ENCODE measurements around the gene PLET1.

PLET1 gene

DNA sequence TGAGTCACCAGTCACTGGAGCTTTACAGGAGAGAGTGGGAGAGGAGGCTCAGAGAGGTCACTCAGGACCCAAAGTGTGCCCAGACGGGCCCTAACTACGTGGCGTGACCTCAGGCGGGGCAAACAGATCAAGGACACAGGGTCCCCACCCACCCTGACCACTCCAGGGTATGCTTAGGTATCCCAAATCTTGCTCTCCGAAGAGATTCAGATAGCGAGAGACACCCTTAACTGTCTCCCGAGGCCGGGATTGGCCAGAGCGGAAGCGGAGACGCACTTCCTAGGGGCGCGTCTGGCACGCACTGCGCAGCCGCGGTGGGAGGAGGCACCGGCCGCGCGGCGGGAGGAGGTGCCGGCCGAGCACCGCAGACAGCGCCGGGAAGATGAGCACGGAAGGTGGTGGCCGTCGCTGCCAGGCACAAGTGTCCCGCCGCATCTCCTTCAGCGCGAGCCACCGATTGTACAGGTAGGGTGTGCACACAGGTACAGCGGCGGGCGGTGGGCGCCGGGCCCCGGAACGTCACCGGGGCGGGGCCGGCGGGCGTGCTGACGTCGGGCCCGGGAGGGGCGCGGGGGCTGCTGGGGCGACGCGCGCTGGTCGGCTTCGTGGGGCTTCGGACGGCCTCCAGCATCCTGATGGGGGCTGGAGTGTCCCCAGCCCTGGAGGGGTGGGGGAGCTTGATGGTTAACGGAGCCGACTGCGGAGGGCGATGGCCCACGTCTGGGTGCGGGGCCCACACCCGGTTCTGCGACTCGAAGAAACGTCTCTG lies 34.4 kb downstream of the PLET1 start, which contains the start of gene PTS:
TSS of gene PTS (plus strand) at position 367 of the 769 bp plus-strand sequence. CDS start at position 383, 16 bp downstream.
- Histone ChIP-seq H3K4me3 (ENCODE audit: low read length in 2 of 2) (peak within 1 kb of the TSS; percentile 94 to 98), H3K9me3 (ENCODE audit: control insufficient read depth in 2 of 2, low read length in 2 of 2) (no peaks in the 10 kb centered on the region), H3K36me3 (ENCODE audit: control insufficient read depth in 2 of 2, insufficient read depth in 2 of 2, low read length in 2 of 2) (peaks cover 11 to 12% of the 10 kb centered on the region in 2 donors), H3K4me1 (ENCODE audit: control insufficient read depth, insufficient read depth, low read length) (peaks cover 18% of the 10 kb centered on the region), H3K9ac (ENCODE audit: low read length in 2 of 2) (peak within 1 kb of the TSS; percentile 97 to 100), H3K27me3 (ENCODE audit: control insufficient read depth in 1 of 2, insufficient read depth in 2 of 2, low read length in 2 of 2) (no peaks in the 10 kb centered on the region), H3K27ac (ENCODE audit: low read length) (peak within 1 kb of the TSS; percentile 99)

DNA sequence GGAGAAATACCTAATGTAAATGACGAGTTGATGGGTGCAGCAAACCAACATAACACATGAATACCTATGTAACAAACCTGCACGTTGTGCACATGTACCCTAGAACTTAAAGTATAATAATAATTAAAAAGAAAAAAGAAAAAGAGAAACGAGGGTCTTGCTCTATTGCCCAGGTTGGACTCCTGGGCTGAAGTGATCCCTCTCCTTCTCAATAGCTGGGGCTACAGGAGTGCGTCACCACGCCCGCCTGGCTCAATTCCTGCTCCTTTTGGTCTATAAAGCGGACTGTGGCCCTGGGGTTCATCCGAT lies 35.0 kb downstream of the PLET1 start:
- Histone ChIP-seq H3K9ac (ENCODE audit: low read length in 2 of 2) (peak overlapping the region; percentile 97 to 100), H3K27ac (ENCODE audit: low read length) (peak overlapping the region; percentile 99), H3K4me3 (ENCODE audit: low read length in 2 of 2) (peak overlapping the region; percentile 94 to 98), H3K4me1 (ENCODE audit: control insufficient read depth, insufficient read depth, low read length) (peaks cover 23% of the 10 kb centered on the region), H3K27me3 (ENCODE audit: control insufficient read depth in 1 of 2, insufficient read depth in 2 of 2, low read length in 2 of 2) (no peaks in the 10 kb centered on the region), H3K36me3 (ENCODE audit: control insufficient read depth in 2 of 2, insufficient read depth in 2 of 2, low read length in 2 of 2) (peaks cover 10% of the 10 kb centered on the region in 2 donors), H3K9me3 (ENCODE audit: control insufficient read depth in 2 of 2, low read length in 2 of 2) (no peaks in the 10 kb centered on the region)

DNA sequence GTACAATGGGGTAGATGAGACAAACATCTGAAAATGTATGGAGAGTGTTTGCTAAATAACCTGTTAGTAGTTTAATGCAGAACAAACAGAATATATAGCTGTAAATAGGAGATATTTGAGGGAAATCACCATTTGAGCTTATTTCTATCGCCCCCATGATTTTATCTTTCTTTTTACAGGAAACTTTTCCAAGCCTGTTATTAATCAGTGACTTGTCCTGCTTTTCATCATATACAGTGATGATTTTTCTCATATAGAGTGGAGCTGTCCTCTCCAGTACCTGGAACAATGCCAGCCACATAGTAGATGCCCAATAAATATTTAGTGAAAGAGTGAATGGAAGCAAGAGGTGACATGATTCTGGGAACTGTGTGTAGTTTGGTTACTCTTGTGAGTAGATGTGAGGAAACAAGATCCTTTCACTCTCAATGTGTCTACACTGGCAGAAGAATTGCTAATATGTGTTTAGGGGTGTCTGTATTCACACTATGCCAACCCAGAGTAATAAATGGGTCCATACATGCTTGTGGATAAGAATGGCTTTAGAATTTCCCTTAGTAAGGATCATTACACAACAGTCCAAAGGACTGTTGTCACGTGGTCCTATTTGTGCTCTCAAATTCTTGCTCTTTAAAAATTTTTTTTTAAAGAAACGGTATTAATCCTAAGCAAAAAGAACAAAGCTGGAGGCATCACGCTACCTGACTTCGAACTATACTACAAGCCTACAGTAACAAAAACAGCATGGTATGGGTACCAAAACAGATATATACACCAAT lies 36.7 kb downstream of the PLET1 start:
- no peaks in the 10 kb centered on the region for H3K27me3 ChIP-seq (ENCODE audit: control insufficient read depth in 1 of 2, insufficient read depth in 2 of 2, low read length in 2 of 2)
- no peaks in the 10 kb centered on the region for H3K36me3 ChIP-seq (ENCODE audit: control insufficient read depth in 2 of 2, insufficient read depth in 2 of 2, low read length in 2 of 2)
- no peak overlapping the region for H3K9ac ChIP-seq (ENCODE audit: low read length in 2 of 2)
- H3K27ac ChIP-seq (ENCODE audit: low read length): no peak overlapping the region
- no peak overlapping the region for H3K4me3 ChIP-seq (ENCODE audit: low read length in 2 of 2)
- H3K4me1 ChIP-seq (ENCODE audit: control insufficient read depth, insufficient read depth, low read length): peaks cover 24% of the 10 kb centered on the region
- no peaks in the 10 kb centered on the region for H3K9me3 ChIP-seq (ENCODE audit: control insufficient read depth in 2 of 2, low read length in 2 of 2)

DNA sequence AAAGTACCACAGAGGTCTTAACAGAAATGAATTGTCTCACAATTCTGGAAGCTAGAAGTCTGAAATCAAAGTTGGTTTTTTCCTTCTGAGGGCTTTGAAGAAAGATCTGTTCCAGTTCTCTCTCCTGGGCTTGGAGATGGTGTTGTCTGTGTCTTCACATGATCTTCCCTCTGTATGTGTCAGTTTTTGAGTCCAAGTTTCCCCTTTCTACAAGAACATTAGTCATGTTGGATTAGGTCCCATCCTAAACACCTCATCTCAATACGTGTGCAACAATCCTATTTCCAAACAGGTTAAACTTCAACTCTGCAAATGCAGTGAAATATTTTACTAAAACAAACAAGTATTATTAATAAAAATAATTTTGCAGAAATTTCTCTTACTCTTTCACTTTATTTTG lies 37.5 kb downstream of the PLET1 start:
- H3K36me3 ChIP-seq (ENCODE audit: control insufficient read depth in 2 of 2, insufficient read depth in 2 of 2, low read length in 2 of 2): peaks cover 0 to 3% of the 10 kb centered on the region in 2 donors
- no peaks in the 10 kb centered on the region for H3K27me3 ChIP-seq (ENCODE audit: control insufficient read depth in 1 of 2, insufficient read depth in 2 of 2, low read length in 2 of 2)
- H3K9ac ChIP-seq (ENCODE audit: low read length in 2 of 2): no peak overlapping the region
- H3K4me1 ChIP-seq (ENCODE audit: control insufficient read depth, insufficient read depth, low read length): peaks cover 24% of the 10 kb centered on the region
- H3K4me3 ChIP-seq (ENCODE audit: low read length in 2 of 2): no peak overlapping the region
- H3K27ac ChIP-seq (ENCODE audit: low read length): no peak overlapping the region
- no peaks in the 10 kb centered on the region for H3K9me3 ChIP-seq (ENCODE audit: control insufficient read depth in 2 of 2, low read length in 2 of 2)

DNA sequence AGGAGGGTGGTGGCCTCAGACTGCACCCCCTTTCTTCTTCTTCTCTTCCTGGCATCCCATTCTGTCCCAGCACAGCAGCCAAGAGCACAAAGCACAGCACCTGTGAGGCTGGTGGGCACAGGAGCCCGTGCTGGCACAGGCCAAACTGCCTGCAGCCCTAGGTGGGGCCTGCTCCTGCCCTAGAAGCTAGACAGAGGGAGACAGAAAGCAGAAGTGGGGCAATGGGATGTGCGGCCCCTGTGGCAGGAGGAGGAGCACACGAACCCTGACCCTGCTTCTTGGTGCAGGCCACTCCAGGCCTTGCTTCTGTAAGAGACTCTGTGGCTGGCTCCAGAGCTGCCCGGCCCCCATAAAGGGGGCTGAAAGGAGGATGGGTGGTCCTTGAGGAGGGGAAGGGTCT lies 38.4 kb downstream of the PLET1 start:
- Histone ChIP-seq H3K27ac (ENCODE audit: low read length) (peak overlapping the region; percentile 2), H3K4me1 (ENCODE audit: control insufficient read depth, insufficient read depth, low read length) (peaks cover 19% of the 10 kb centered on the region), H3K9ac (ENCODE audit: low read length in 2 of 2) (no peak overlapping the region), H3K9me3 (ENCODE audit: control insufficient read depth in 2 of 2, low read length in 2 of 2) (no peaks in the 10 kb centered on the region), H3K4me3 (ENCODE audit: low read length in 2 of 2) (no peak overlapping the region), H3K36me3 (ENCODE audit: control insufficient read depth in 2 of 2, insufficient read depth in 2 of 2, low read length in 2 of 2) (peaks cover 0 to 3% of the 10 kb centered on the region in 2 donors), H3K27me3 (ENCODE audit: control insufficient read depth in 1 of 2, insufficient read depth in 2 of 2, low read length in 2 of 2) (no peaks in the 10 kb centered on the region)

DNA sequence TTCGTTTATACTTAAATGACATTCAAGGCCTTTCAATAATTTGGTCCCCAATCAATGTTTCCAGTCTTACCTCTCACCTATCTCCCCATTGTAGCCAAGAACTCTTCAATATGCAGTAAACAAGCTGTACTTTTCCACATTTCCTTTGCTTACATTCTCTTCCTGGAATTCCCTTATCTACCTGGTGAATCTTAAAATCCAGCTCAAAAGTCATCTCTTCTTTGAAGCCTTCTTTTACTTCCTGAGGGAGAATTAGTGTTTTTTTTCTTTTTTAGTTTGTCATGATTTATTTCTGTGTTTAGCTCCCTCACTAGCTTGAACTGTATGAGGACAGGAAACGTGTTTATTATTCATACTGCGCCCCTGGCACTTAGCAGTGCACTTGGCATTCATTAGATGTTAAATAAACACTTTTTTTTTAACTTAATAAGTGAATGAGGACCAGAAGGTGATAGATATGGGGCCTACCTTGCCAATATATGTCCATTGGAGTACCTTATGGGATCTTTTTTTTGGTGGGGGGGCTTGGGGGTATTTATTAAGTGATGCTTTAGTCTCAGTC lies 39.3 kb downstream of the PLET1 start:
- Histone ChIP-seq H3K9ac (ENCODE audit: low read length in 2 of 2) (peak overlapping the region in 1 of 2 donors; percentile 13), H3K27ac (ENCODE audit: low read length) (peak overlapping the region; percentile 24), H3K36me3 (ENCODE audit: control insufficient read depth in 2 of 2, insufficient read depth in 2 of 2, low read length in 2 of 2) (peaks cover 0 to 3% of the 10 kb centered on the region in 2 donors), H3K27me3 (ENCODE audit: control insufficient read depth in 1 of 2, insufficient read depth in 2 of 2, low read length in 2 of 2) (no peaks in the 10 kb centered on the region), H3K9me3 (ENCODE audit: control insufficient read depth in 2 of 2, low read length in 2 of 2) (no peaks in the 10 kb centered on the region), H3K4me1 (ENCODE audit: control insufficient read depth, insufficient read depth, low read length) (peaks cover 13% of the 10 kb centered on the region), H3K4me3 (ENCODE audit: low read length in 2 of 2) (no peak overlapping the region)

DNA sequence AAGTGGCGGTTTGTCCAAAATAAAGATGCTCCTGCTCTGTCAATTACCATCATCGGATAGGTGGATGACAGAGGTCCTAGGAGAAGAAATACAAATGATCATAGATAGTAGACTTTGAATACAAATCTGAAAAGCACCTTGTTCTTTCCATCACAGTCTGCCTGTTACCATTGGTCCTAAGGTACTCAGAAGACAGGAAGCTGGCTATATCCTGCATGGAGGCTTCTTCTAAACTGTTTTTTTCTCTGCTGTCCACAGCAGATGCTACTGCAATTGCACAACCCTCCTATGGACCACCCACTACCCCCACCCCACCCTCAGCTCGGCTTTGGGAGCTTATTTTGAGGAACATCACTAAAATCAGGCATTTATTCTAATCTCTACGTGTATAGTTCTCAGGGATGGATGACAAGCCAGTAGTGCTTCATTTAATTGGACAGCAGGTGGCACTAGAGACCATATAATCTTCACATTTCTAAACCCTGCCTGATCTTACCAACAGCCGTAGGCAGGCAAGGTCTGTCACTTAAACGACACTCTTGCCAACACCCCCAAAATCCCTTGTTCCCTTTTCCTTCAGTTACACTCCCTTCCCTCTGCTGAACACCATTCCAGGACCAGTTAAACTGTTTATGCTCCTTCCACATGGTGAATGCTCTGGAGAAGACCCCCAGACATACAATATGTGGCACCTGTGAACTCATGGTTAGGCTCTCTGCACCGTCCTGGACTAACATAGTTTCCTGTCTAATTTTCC lies 41.0 kb downstream of the PLET1 start:
- Histone ChIP-seq H3K27ac (ENCODE audit: low read length) (no peak overlapping the region), H3K36me3 (ENCODE audit: control insufficient read depth in 2 of 2, insufficient read depth in 2 of 2, low read length in 2 of 2) (peaks cover 0 to 5% of the 10 kb centered on the region in 2 donors), H3K4me1 (ENCODE audit: control insufficient read depth, insufficient read depth, low read length) (peaks cover 10% of the 10 kb centered on the region), H3K9me3 (ENCODE audit: control insufficient read depth in 2 of 2, low read length in 2 of 2) (no peaks in the 10 kb centered on the region), H3K27me3 (ENCODE audit: control insufficient read depth in 1 of 2, insufficient read depth in 2 of 2, low read length in 2 of 2) (no peaks in the 10 kb centered on the region), H3K4me3 (ENCODE audit: low read length in 2 of 2) (no peak overlapping the region), H3K9ac (ENCODE audit: low read length in 2 of 2) (no peak overlapping the region)

DNA sequence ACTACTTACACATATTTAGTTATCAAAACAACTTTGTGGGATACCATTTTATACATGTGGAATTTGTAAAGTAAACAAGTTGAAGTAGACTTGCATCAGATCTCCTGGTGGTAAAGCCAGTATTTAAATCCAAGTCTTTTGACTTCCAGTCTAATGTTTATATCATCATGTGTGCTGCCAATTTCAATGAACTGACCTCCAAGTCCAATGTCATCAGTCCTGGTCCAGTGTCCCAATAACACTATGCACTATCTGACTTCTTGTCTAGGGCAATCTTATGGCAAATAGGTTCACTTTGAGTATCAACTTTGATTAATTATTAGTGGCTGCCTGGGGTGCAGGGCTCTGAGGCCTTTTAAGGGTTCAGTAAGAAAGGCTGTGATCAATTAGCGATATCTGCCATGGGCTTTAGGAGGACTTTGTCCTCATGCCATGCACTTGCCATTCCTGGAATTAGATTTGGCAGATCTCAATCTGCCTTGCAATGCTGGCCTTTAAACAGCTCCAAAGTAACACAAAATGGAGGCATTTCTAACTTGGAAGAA lies 44.0 kb downstream of the PLET1 start:
- H3K36me3 ChIP-seq (ENCODE audit: control insufficient read depth in 2 of 2, insufficient read depth in 2 of 2, low read length in 2 of 2): peaks cover 0 to 5% of the 10 kb centered on the region in 2 donors
- peaks cover 7% of the 10 kb centered on the region for H3K4me1 ChIP-seq (ENCODE audit: control insufficient read depth, insufficient read depth, low read length)
- H3K9ac ChIP-seq (ENCODE audit: low read length in 2 of 2): no peak overlapping the region
- no peak overlapping the region for H3K27ac ChIP-seq (ENCODE audit: low read length)
- H3K9me3 ChIP-seq (ENCODE audit: control insufficient read depth in 2 of 2, low read length in 2 of 2): no peaks in the 10 kb centered on the region
- H3K27me3 ChIP-seq (ENCODE audit: control insufficient read depth in 1 of 2, insufficient read depth in 2 of 2, low read length in 2 of 2): no peaks in the 10 kb centered on the region
- H3K4me3 ChIP-seq (ENCODE audit: low read length in 2 of 2): no peak overlapping the region

DNA sequence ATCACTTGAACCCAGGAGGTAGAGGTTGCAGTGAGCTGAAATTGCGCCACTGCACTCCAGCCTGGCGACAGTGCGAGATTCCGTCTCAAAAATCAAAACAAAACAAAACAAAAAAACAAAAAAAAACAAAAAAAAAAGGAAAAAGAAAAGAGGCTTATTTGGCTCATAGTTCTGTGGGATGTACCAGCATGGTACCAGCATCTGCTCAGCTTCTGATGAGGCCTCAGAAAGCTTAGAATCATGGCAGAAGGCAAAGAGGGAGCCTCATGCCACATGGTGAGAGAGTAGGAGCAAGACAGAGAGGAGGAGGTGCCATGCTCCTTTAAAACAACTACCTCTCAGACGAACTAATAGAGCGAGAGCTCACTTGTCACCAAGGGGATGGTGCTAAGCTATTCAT lies 45.0 kb downstream of the PLET1 start:
- Histone ChIP-seq H3K27ac (ENCODE audit: low read length) (no peak overlapping the region), H3K4me3 (ENCODE audit: low read length in 2 of 2) (no peak overlapping the region), H3K9me3 (ENCODE audit: control insufficient read depth in 2 of 2, low read length in 2 of 2) (no peaks in the 10 kb centered on the region), H3K9ac (ENCODE audit: low read length in 2 of 2) (no peak overlapping the region), H3K27me3 (ENCODE audit: control insufficient read depth in 1 of 2, insufficient read depth in 2 of 2, low read length in 2 of 2) (no peaks in the 10 kb centered on the region), H3K36me3 (ENCODE audit: control insufficient read depth in 2 of 2, insufficient read depth in 2 of 2, low read length in 2 of 2) (peaks cover 0 to 5% of the 10 kb centered on the region in 2 donors), H3K4me1 (ENCODE audit: control insufficient read depth, insufficient read depth, low read length) (peaks cover under 1% of the 10 kb centered on the region)

DNA sequence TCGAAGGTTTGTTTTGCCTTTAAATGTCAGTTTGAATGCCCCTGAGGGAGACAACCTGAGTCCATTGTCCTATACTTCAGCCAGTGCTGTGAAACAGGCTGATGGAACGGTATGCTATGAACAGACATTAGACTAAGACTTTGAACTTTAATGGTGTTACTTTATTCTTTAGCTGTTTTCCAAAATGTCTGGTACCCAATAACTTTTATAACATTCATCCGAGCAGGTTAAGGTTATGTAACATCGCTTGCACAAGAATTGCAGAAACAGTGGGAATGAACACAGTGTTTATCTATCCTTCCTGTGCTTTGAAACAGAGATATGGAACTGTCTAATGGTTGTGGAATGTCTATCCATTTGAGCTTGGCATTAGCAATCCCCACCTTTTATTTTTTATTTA lies 46.9 kb downstream of the PLET1 start:
- Histone ChIP-seq H3K27ac (ENCODE audit: low read length) (no peak overlapping the region), H3K27me3 (ENCODE audit: control insufficient read depth in 1 of 2, insufficient read depth in 2 of 2, low read length in 2 of 2) (no peaks in the 10 kb centered on the region), H3K9me3 (ENCODE audit: control insufficient read depth in 2 of 2, low read length in 2 of 2) (no peaks in the 10 kb centered on the region), H3K9ac (ENCODE audit: low read length in 2 of 2) (no peak overlapping the region), H3K4me1 (ENCODE audit: control insufficient read depth, insufficient read depth, low read length) (no peaks in the 10 kb centered on the region), H3K36me3 (ENCODE audit: control insufficient read depth in 2 of 2, insufficient read depth in 2 of 2, low read length in 2 of 2) (peaks cover 0 to 5% of the 10 kb centered on the region in 2 donors), H3K4me3 (ENCODE audit: low read length in 2 of 2) (no peak overlapping the region)
